GF-D8 (cell line): ENCODE measurements around the gene ZNF276.
A peak's percentile ranks its signal among the peaks of the same experiment; 100 is the strongest.
"Not testable (repeated sequence)": the region's sequence is repeated elsewhere in the genome, so short reads cannot be mapped to it uniquely, and the experiment has no call there.

ENCODE experiments used
- DNase-seq: peaks from one replicate; lab custom pipeline; 2025; lab: John Stamatoyannopoulos, UW

The ZNF276 gene, protein sequence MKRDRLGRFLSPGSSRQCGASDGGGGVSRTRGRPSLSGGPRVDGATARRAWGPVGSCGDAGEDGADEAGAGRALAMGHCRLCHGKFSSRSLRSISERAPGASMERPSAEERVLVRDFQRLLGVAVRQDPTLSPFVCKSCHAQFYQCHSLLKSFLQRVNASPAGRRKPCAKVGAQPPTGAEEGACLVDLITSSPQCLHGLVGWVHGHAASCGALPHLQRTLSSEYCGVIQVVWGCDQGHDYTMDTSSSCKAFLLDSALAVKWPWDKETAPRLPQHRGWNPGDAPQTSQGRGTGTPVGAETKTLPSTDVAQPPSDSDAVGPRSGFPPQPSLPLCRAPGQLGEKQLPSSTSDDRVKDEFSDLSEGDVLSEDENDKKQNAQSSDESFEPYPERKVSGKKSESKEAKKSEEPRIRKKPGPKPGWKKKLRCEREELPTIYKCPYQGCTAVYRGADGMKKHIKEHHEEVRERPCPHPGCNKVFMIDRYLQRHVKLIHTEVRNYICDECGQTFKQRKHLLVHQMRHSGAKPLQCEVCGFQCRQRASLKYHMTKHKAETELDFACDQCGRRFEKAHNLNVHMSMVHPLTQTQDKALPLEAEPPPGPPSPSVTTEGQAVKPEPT

DNA sequence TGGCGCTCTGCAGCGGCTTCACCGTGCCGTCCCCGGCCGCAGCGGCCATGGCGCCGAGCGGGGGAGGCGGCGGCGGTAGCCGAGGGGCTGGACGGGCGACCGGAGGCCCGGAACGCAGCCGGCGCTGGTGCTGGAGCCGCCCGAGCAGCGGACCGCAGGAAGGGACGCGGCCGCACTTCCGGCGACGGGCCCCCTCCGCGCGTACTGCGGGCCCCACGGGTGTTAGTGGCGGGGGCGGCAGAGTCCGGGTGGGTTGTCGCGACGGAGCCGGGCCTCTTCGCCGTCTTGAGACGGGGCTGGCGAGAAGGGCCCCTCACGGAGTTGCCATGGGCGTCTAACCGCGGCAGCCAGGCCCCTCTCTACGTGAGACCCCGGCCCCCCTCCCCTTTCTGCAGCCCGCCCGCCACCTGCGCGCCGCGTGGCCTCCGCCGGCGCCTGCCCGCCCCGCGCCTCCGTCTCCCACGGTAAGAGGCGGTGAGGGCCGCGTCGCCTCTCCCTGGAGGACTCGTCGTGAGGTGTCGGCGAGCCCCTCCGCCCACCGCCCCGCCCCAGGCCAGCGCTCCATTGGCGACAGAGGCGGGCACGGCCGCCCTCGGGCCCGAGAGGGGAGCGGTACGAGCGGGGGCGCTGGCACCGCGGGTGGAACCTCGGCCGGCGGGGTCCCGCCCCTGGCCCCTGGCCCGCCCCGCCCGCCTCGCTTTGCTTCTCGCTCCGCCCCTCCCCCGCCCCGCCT is at the start of gene ZNF276, which contains the start of gene VPS9D1:
TSS of gene ZNF276 (plus strand) at position 725 of the 733 bp plus-strand sequence. CDS start 104 bp downstream, outside the sequence.
TSS of gene VPS9D1 (minus strand) at position 86 of the 733 bp plus-strand sequence. CDS start at position 49, 37 bp downstream.
- peak; percentile 11 for DNase-seq

DNA sequence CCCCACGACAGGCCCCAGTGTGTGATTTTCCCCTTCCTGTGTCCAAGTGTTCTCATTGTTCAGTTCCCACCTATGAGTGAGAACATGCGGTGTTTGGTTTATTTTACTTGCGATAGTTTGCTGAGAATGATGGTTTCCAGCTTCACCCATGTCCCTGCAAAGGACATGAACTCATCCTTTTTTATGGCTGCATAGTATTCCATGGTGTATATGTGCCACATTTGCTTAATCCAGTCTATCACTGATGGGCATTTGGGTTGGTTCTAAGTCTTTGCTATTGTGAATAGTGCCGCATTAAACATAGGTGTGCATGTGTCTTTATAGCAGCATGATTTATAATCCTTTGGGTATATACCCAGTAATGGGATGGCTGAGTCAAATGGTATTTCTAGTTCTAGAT is 49.8 kb upstream of the ZNF276 start:
- not testable (repeated sequence) for DNase-seq

DNA sequence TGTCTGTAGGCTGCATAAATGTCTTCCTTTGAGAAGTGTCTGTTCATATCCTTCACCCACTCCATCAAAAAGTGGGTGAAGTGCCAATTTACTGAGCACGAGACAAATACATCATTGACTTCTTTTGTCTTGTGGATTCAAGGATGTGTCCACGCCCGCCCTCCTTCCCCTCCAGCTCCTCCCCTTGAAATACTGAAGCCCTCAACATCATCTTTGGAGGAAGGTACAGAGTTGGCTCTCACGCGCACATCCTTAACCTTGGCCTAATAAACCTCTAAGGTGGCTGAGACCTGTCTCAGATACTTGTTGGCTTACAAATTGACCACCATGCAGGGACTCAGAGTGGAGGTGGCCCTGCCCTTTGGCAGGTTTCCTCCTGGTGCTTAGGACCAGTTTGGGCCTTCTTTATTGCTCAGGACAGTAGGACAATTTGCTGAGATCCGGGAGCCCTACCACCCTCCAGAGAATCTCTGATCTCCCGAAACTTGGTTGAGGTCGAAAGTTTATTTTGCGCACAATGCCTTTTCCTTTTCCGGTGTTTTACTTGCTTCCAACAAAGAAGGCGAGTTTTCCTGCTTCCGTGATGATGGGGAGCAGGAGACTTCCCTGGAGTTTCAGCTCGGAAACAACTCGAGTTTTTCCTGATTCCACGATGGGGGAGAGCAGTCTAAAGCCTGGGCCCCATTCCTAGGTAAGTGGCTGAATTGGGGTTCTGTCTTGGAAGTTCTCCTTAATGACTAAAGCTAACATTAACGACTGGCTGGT is 49.0 kb upstream of the ZNF276 start:
- DNase-seq = no peak

DNA sequence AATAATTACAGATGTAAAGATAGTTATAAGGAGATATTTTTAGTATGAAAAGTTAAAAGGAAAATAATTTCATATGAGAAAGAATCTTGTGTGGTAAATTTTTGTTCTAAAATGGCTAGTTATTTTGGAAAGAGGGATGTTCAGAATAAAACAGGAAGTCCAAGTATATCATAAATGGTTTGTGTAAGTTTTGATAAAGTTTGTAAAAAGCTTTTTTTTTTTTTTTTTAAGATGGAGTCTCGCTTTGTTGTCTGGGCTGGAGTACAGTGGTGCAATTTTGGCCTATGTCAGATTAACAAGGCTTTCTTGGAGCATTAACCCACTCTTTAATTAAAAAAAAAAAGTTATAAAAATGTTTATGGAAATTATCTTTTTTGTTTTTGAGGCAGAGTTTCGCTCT is 43.1 kb upstream of the ZNF276 start:
- DNase-seq = no peak

- no peak for DNase-seq
Observed at GRCh38 chr16:89685916-89686315, 35.4 kb upstream of the ZNF276 start.

GRCh38 chr16:89686520-89687091 is 34.7 kb upstream of the ZNF276 start, which contains the start of gene CDK10:
Gene CDK10 (plus strand): TSS chr16:89686689. CDS start chr16:89686711, 22 bp downstream.
- DNase-seq = peak; percentile 51

GRCh38 chr16:89687092-89687940 is 34.0 kb upstream of the ZNF276 start:
- peak; percentile 15 for DNase-seq

DNA sequence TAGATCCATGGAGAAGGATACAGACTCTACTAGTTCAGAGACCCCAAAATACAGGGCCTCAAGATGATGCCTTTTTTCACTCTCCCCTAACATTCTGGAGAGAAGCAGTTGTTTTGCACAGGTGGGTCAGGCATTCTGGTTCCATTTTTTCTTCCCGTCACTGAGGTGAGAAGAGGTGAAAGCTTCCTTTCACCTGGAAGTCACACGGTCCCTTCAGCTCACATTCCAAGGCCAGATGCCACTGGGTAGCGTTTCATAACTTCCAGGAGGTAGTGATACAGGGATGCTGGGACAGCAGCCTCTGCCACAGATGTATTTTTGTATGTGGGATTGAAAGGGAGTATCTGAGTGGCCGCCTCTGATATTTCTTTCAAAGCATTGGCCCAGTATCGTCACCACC is 32.9 kb upstream of the ZNF276 start:
- DNase-seq = no peak

GRCh38 chr16:89689142-89689541 is 32.2 kb upstream of the ZNF276 start:
- DNase-seq = no peak

DNA sequence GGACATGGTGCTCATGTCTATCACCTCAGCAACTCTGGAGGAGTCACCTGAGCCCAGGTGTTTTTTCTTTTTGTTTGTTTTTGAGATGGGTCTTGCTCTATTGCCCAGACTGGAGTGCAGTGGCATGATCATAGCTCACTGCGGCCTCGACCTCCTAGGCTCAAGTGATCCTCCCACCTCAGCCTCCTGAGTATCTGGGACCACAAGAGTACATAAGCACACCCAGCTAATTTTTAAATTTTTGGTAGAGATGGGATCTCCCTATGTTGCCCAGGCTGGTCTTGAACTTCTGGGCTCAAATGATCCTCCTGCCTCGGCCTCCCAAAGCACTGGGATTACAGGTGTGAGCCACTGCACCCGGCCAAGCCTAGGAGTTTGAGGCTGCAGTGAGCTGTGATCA is 31.7 kb upstream of the ZNF276 start:
- not testable (repeated sequence) for DNase-seq

- no peak for DNase-seq
Observed at GRCh38 chr16:89690392-89690901, 30.9 kb upstream of the ZNF276 start.

- DNase-seq = no peak
Observed at GRCh38 chr16:89691231-89691985, 29.9 kb upstream of the ZNF276 start.

DNA sequence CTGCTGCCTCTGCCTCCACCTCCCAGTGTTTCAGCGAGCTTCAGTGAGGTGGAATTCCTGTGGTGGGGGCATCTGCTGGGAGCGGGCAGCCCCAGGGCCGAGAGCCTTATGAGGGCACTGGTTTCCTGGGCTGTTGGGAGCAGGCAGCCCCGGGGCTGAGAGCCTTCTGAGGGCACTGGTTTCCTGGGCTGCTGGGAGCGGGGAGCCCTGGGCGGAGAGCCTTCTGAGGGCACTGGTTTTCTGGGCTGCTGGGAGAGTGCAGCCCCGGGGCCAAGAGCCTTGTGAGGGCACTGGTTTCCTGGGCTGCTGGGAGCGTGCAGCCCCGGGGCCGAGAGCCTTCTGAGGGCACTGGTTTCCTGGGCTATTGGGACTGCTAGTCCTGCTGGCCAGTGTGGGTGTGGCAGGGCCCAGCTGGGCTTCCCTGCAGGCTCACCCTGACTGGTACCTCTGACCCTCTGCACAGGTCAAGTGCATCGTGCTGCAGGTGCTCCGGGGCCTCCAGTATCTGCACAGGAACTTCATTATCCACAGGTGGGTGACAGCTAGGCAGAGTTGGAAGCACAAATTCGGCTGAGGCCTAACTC is 29.3 kb upstream of the ZNF276 start:
- no peak for DNase-seq

- DNase-seq = no peak
Observed at GRCh38 chr16:89693289-89693731, 28.0 kb upstream of the ZNF276 start.

DNA sequence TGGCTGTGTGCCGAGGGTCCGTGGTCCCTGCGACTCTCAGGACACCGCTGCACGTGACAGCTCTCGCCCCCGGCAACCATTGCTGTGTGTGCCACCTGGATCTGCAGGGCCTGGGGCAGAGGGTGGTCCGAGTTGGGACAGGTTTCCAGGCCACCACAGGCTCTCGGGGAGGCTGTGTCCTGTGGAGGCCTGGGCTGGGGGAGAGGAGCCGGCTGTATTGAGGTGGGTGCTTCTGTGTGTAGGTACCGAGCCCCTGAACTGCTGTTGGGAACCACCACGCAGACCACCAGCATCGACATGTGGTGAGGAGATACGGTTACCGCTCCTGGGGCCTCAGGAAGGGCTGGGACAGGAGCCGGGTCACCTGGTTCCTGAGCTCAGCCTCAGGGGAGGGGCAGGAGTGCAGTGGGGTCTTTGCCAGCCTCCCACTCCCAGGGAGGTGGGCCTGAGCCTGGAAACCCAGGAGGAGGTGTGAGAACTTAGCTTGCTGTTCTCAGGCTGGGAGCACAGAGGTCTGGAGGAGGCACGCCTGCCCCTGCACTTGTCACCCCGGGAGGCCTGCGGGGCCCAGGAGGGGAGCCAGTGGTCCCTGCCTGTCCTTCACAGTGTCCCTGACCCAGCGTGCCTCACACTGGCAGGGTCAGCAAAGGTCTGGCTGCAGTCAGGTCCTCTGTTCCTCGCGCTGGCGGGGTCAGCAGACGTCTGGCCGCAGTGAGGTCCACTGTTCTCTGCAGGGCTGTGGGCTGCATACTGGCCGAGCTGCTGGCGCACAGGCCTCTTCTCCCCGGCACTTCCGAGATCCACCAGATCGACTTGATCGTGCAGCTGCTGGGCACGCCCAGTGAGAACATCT is 27.2 kb upstream of the ZNF276 start:
- DNase-seq = no peak

DNA sequence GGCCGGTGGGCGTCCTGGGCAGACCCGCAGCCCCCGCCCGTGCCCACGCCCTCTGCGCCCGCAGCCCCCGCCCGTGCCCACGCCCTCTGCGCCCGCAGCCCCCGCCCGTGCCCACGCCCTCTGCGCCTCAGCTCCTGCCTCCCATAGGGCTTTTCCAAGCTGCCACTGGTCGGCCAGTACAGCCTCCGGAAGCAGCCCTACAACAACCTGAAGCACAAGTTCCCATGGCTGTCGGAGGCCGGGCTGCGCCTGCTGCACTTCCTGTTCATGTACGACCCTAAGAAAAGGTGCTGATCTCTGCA is 26.6 kb upstream of the ZNF276 start:
- not testable (repeated sequence) for DNase-seq

DNA sequence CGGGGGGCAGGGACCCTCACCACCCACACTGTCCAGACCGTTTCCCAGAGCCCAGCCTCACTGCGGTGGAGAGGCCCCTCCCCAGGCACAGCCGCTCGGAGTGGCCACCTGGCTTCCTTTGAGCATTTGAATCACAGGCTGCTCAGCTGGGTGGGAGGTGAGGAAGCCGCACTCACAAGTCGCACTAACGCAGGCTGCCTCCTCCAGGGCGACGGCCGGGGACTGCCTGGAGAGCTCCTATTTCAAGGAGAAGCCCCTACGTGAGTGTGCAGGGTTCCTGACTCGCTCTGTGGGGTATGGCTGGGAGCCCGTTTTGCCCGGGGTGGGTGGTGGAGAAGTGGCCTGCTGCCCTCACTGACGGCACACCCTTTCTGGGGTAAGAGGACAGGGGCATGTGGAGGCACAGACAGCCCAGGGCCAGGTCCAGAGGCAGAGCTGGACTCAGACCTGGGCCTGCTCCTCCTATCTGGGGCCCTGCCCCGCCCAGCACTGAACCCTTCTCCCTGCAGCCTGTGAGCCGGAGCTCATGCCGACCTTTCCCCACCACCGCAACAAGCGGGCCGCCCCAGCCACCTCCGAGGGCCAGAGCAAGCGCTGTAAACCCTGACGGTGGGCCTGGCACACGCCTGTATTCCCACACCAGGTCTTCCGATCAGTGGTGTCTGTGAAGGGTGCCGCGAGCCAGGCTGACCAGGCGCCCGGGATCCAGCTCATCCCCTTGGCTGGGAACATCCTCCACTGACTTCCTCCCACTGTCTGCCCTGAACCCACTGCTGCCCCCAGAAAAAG is 26.1 kb upstream of the ZNF276 start:
- no peak for DNase-seq
